Astrocyte (in vitro differentiated cells and primary cell): ENCODE data around the gene DNTT. TPM values are rescaled to one million over a fixed set of nuclear protein-coding genes. Genes with fewer than 3 reads are reported as not detected.

ENCODE experiments used
- DNase-seq: peaks from one replicate; pipeline ENCODE4 v3.0.0-alpha.2; 2010; ENCODE audit warnings: low read depth
- FAIRE-seq: peaks from 2 replicates; lab custom pipeline; 2011; peaks lifted over from hg19 to GRCh38; lab: Jason Lieb, UNC
- H2AFZ ChIP-seq: 2 replicates; pipeline ENCODE4 v1.6.0; 2012; ENCODE audit warnings: low read depth, low read length, inconsistent platforms
- H3K27ac ChIP-seq: 2 replicates; pipeline ENCODE4 v1.5.1; 2011; ENCODE audit warnings: low read depth, low read length, inconsistent platforms
- H3K27me3 ChIP-seq: 2 replicates; pipeline ENCODE4 v1.6.0; 2011; ENCODE audit warnings: low read length, inconsistent platforms; ENCODE audit not compliant: insufficient read depth
- H3K36me3 ChIP-seq: 2 replicates; pipeline ENCODE4 v1.5.1; 2011; ENCODE audit warnings: low read length, inconsistent platforms; ENCODE audit not compliant: insufficient read depth
- H3K4me1 ChIP-seq: 2 replicates; pipeline ENCODE4 v1.5.1; 2011; ENCODE audit warnings: low read length, inconsistent platforms; ENCODE audit not compliant: insufficient read depth
- H3K4me2 ChIP-seq: 2 replicates; pipeline ENCODE4 v1.6.0; 2012; ENCODE audit warnings: low read length, inconsistent platforms
- H3K4me3 ChIP-seq: 2 replicates; pipeline ENCODE4 v1.5.1; 2011; ENCODE audit warnings: low read depth, mild to moderate bottlenecking, low read length, inconsistent platforms; ENCODE audit not compliant: insufficient read depth
- H3K79me2 ChIP-seq: 2 replicates; pipeline ENCODE4 v1.6.0; 2012; ENCODE audit warnings: mild to moderate bottlenecking, low read length, inconsistent platforms; ENCODE audit not compliant: insufficient read depth
- H3K9ac ChIP-seq: 2 replicates; pipeline ENCODE4 v1.6.0; 2012; ENCODE audit warnings: mild to moderate bottlenecking, low read length, inconsistent platforms
- H3K9me3 ChIP-seq: 2 replicates; pipeline ENCODE4 v1.5.1; 2012; ENCODE audit warnings: low read depth, mild to moderate bottlenecking, low read length, inconsistent platforms; ENCODE audit not compliant: insufficient read depth
- H4K20me1 ChIP-seq: 2 replicates; pipeline ENCODE4 v1.6.0; 2012; ENCODE audit warnings: low read length, inconsistent platforms; ENCODE audit not compliant: insufficient read depth
- H3K27ac Mint-ChIP-seq: one replicate; pipeline ENCODE4 v1.8.0; 2021; ENCODE audit warnings: mild to moderate bottlenecking, mixed read lengths; ENCODE audit not compliant: unreplicated experiment
- H3K27me3 Mint-ChIP-seq: one replicate; pipeline ENCODE4 v1.8.0; 2021; ENCODE audit warnings: low read depth, mixed read lengths; ENCODE audit not compliant: unreplicated experiment
- H3K36me3 Mint-ChIP-seq: one replicate; pipeline ENCODE4 v1.8.0; 2021; ENCODE audit warnings: low read depth, mixed read lengths; ENCODE audit not compliant: unreplicated experiment
- H3K4me1 Mint-ChIP-seq: one replicate; pipeline ENCODE4 v1.8.0; 2021; ENCODE audit warnings: low read depth, mixed read lengths; ENCODE audit not compliant: unreplicated experiment
- H3K4me3 Mint-ChIP-seq: one replicate; pipeline ENCODE4 v1.8.0; 2021; ENCODE audit warnings: mild to moderate bottlenecking, moderate library complexity, mixed read lengths; ENCODE audit not compliant: unreplicated experiment
- H3K9me3 Mint-ChIP-seq: one replicate; pipeline ENCODE4 v1.8.0; 2021; ENCODE audit warnings: mild to moderate bottlenecking, mixed read lengths; ENCODE audit not compliant: unreplicated experiment
- CTCF ChIP-seq: IDR thresholded peaks from 2 replicates; pipeline ENCODE4 v1.5.1; 2011; ENCODE audit warnings: low read depth, mild to moderate bottlenecking, inconsistent platforms, low read length, moderate library complexity; ENCODE audit not compliant: insufficient read depth
- EZH2 ChIP-seq: IDR thresholded peaks from 2 replicates; pipeline ENCODE4 v1.6.1; 2012; ENCODE audit warnings: mild to moderate bottlenecking, low read length, inconsistent platforms; ENCODE audit not compliant: insufficient read depth
- total RNA-seq: library from RNA; stranded (reverse); gene quantifications from 2 replicates; pipeline ENCODE4 v1.2.1, GENCODE V29; 2021

DNTT gene
- total RNA-seq, 1 donor from 2014 or later = not detected

- H3K4me3 Mint-ChIP-seq = no peak overlapping the region
Observed at GRCh38 chr10:96269438-96270300, 34.6 kb upstream of the DNTT start.

GRCh38 chr10:96270571-96270970, 33.7 kb upstream of the DNTT start:
- no peak overlapping the region for H2AFZ ChIP-seq
- Mint-ChIP-seq H3K4me1 (peaks cover 5% of the 10 kb centered on the region), H3K4me3 (no peak overlapping the region), H3K27ac (no peak overlapping the region), H3K27me3 (peaks cover 20% of the 10 kb centered on the region), H3K9me3 (no peaks in the 10 kb centered on the region), H3K36me3 (no peaks in the 10 kb centered on the region)
- H3K4me1 ChIP-seq = no peaks in the 10 kb centered on the region
- H3K9me3 ChIP-seq = no peaks in the 10 kb centered on the region
- no peaks in the 10 kb centered on the region for H3K27me3 ChIP-seq
- no peak for FAIRE-seq
- H3K4me2 ChIP-seq = no peak overlapping the region
- H4K20me1 ChIP-seq = no peaks in the 10 kb centered on the region
- no peak for DNase-seq
- H3K9ac ChIP-seq = no peak overlapping the region
- no peak overlapping the region for H3K4me3 ChIP-seq
- TF ChIP-seq EZH2 = no peak
- H3K36me3 ChIP-seq = no peaks in the 10 kb centered on the region
- no peak overlapping the region for H3K27ac ChIP-seq
- H3K79me2 ChIP-seq = no peaks in the 10 kb centered on the region

More at GRCh38 chr10:96269438-96270300, 34.6 kb upstream of the DNTT start:
- FAIRE-seq (no peak), DNase-seq (no peak)
- Histone ChIP-seq H3K27me3 (no peaks in the 10 kb centered on the region), H3K79me2 (no peaks in the 10 kb centered on the region), H3K4me1 (no peaks in the 10 kb centered on the region), H3K36me3 (no peaks in the 10 kb centered on the region), H3K9ac (no peak overlapping the region), H4K20me1 (no peaks in the 10 kb centered on the region), H3K27ac (no peak overlapping the region), H2AFZ (no peak overlapping the region), H3K4me3 (no peak overlapping the region), H3K9me3 (no peaks in the 10 kb centered on the region), H3K4me2 (no peak overlapping the region)
- Mint-ChIP-seq H3K36me3 (no peaks in the 10 kb centered on the region), H3K9me3 (no peaks in the 10 kb centered on the region), H3K4me1 (peaks cover 5% of the 10 kb centered on the region), H3K27ac (no peak overlapping the region), H3K27me3 (peaks cover 20% of the 10 kb centered on the region)
- TF ChIP-seq EZH2 = no peak
- TF ChIP-seq CTCF = no peak

GRCh38 chr10:96271016-96271815, 33.0 kb upstream of the DNTT start, which contains the start of gene BLNK:
Gene BLNK (minus strand): TSS chr10:96271569. CDS start chr10:96271398, 171 bp downstream.
- Mint-ChIP-seq H3K27me3 (peaks cover 20% of the 10 kb centered on the region), H3K27ac (no peak within 1 kb of the TSS), H3K9me3 (no peaks in the 10 kb centered on the region), H3K4me1 (peaks cover 5% of the 10 kb centered on the region), H3K36me3 (no peaks in the 10 kb centered on the region), H3K4me3 (no peak within 1 kb of the TSS)
- Histone ChIP-seq H3K27me3 (no peaks in the 10 kb centered on the region), H3K4me2 (no peak within 1 kb of the TSS), H3K27ac (no peak within 1 kb of the TSS), H4K20me1 (no peaks in the 10 kb centered on the region), H3K9me3 (no peaks in the 10 kb centered on the region), H3K4me1 (no peaks in the 10 kb centered on the region), H3K9ac (no peak within 1 kb of the TSS), H2AFZ (no peak within 1 kb of the TSS), H3K4me3 (no peak within 1 kb of the TSS), H3K79me2 (no peaks in the 10 kb centered on the region), H3K36me3 (no peaks in the 10 kb centered on the region)
- FAIRE-seq = no peak
- DNase-seq = no peak
- TF ChIP-seq CTCF = no peak
- TF ChIP-seq EZH2 = no peak
